Measurements from ENCODE around the gene CLNK. TPM values are rescaled to one million over a fixed set of nuclear protein-coding genes. Genes with fewer than 3 reads are reported as not detected.

The CLNK gene
- total and polyA plus RNA-seq, 2 of the 8 experiments (the other 6 are each of a cell fraction or from before 2014, with no cell fraction given): not detected

DNA sequence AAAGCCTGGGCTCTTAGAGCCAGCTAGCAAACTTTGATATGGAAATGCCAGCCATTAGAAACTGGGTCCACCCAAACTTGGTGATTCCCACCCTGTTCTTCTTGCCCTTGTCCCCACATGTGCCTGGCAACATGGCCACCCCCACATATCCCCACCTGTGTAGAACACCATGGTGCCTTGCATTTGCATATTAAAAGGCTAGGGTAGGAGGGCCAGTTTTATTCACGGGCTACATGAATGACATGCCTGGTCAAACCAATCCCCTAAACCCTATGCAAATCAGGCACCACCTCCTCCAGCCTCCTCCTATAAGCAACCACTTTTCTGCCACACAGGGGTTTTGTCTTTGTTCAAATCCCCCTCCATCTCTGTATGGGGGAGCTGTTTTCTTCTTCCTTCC lies 104.9 kb downstream of the CLNK start:
- Histone ChIP-seq H3K9me3 (ENCODE audit: insufficient read depth in 2 of 2, low read depth in 1 of 2, low read length in 1 of 2) (no peaks in the 10 kb centered on the region), H3K56ac (replicated peaks; ENCODE audit: insufficient read length, low read depth, low read length) (no peak overlapping the region), H4K8ac (ENCODE audit: extremely low read depth, insufficient read depth, low read length) (no peak overlapping the region), H3K4me1 (replicated peaks in 1 of 4; ENCODE audit: control insufficient read depth in 3 of 4, insufficient read depth in 4 of 4, low read length in 3 of 4) (no peaks in the 10 kb centered on the region), H3K36me3 (ENCODE audit: control insufficient read depth in 2 of 4, insufficient read depth in 4 of 4, low read length in 3 of 4) (no peaks in the 10 kb centered on the region), H3K4ac (replicated peaks; ENCODE audit: insufficient read length, low read depth, low read length) (no peak overlapping the region), H3K27ac (ENCODE audit: low read depth, low read length) (no peak overlapping the region), H3K4me3 (ENCODE audit: extremely low read depth in 1 of 4, insufficient read depth in 2 of 4, low read depth in 3 of 4, low read length in 4 of 4) (no peak overlapping the region), H3K14ac (ENCODE audit: insufficient read length) (no peak overlapping the region), H3K4me2 (ENCODE audit: insufficient read depth in 1 of 2, low read depth in 2 of 2, low read length in 2 of 2) (no peak overlapping the region), H2BK15ac (ENCODE audit: low read length) (no peak overlapping the region), H3K23me2 (ENCODE audit: low read depth, low read length) (no peaks in the 10 kb centered on the region), H2BK5ac (ENCODE audit: low read depth, low read length) (no peak overlapping the region), H2AK5ac (ENCODE audit: low read depth, low read length) (no peak overlapping the region), H3K27me3 (replicated peaks in 1 of 4; ENCODE audit: control insufficient read depth in 3 of 4, extremely low read depth in 1 of 4, insufficient read depth in 3 of 4, low read length in 3 of 4) (no peaks in the 10 kb centered on the region), H3K18ac (ENCODE audit: extremely low read depth, low read length) (no peak overlapping the region), H3K9ac (replicated peaks in 1 of 4; ENCODE audit: extremely low read depth in 1 of 4, low read depth in 3 of 4, low read length in 3 of 4) (no peak overlapping the region), H3K79me1 (ENCODE audit: low read depth, low read length) (no peaks in the 10 kb centered on the region), H4K20me1 (replicated peaks in 1 of 2; ENCODE audit: control insufficient read depth in 1 of 2, insufficient read depth in 2 of 2, low read length in 2 of 2) (no peaks in the 10 kb centered on the region), H3K79me2 (ENCODE audit: control insufficient read depth in 1 of 2, insufficient read depth in 2 of 2, low read length in 2 of 2) (no peaks in the 10 kb centered on the region), H4K5ac (ENCODE audit: insufficient read length, low read depth, low read length) (no peak overlapping the region), H2BK20ac (ENCODE audit: low read length) (no peak overlapping the region), H2BK120ac (replicated peaks; ENCODE audit: low read depth, low read length) (no peak overlapping the region), H2BK12ac (ENCODE audit: low read depth, low read length) (no peak overlapping the region), H4K91ac (replicated peaks; ENCODE audit: insufficient read length, low read length) (no peak overlapping the region), H2AFZ (ENCODE audit: low read length) (peak overlapping the region; percentile 18; the same call in 1 of the 2 replicates), H3K23ac (ENCODE audit: insufficient read length) (no peak overlapping the region)
- POLR2A ChIA-PET (ENCODE audit: partially characterized antibody): no interaction called here
- WGBS, 2 experiments (ENCODE audit: extremely low coverage in 1 of 2, insufficient coverage in 1 of 2, insufficient read length in 1 of 2, insufficient replicate concordance in 2 of 2, low coverage in 1 of 2, low lambda C conversion rate in 2 of 2, missing lambda C conversion rate in 1 of 2): 45% methylated on average over 1 of the region's 1 CpG; no CpG with 5 or more reads in 1 of the 2 experiments
- CTCF ChIA-PET (ENCODE audit: partially characterized antibody): interaction anchor here (1.0 to 1.6 kb wide), 6 partner anchors 12 to 547 kb away, joined by 3 to 5 read pairs (median 4); no protein-coding TSS in a partner anchor
- peak; percentile 45 for FAIRE-seq
- TF ChIP-seq, protein P1, sequence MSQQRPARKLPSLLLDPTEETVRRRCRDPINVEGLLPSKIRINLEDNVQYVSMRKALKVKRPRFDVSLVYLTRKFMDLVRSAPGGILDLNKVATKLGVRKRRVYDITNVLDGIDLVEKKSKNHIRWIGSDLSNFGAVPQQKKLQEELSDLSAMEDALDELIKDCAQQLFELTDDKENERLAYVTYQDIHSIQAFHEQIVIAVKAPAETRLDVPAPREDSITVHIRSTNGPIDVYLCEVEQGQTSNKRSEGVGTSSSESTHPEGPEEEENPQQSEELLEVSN (IDR thresholded peaks at IDR 0.05): peak; percentile 65
- TF ChIP-seq YY1 (IDR thresholded peaks at IDR 0.05; ENCODE audit: low read depth, low read length) (0 out of 2 replicates have a peak, but pooled peaks have one; percentile 29), SUZ12 (IDR thresholded peaks at IDR 0.05; ENCODE audit: low read length) (no peak), KDM1A (IDR thresholded peaks at IDR 0.05; ENCODE audit: borderline replicate concordance, low read length) (no peak), SP1 (IDR thresholded peaks at IDR 0.05; ENCODE audit: low read depth, low read length) (no peak), TAF7 (optimal IDR thresholded peaks at IDR 0.05; ENCODE audit: borderline replicate concordance, low read depth, low read length) (no peak)
- TF ChIP-seq, protein P2, sequence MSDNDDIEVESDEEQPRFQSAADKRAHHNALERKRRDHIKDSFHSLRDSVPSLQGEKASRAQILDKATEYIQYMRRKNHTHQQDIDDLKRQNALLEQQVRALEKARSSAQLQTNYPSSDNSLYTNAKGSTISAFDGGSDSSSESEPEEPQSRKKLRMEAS (IDR thresholded peaks at IDR 0.05): peak; percentile 40; the same call in 1 of the 2 replicates
- no peak for DNase-seq (ENCODE audit: low read depth in 1 of 2, low spot score in 2 of 2)
